GM12878 (cell line): ENCODE measurements around the gene CDH2. TPM values are rescaled to one million over a fixed set of nuclear protein-coding genes. Genes with fewer than 3 reads are reported as not detected.

Experiments used
- ATAC-seq: fragments of 200-7000 bp; cut with Tn5 transposase; 3 replicates; pipeline ENCODE4 v1.9.1; 2020; ENCODE audit warnings: mild to moderate bottlenecking, moderate library complexity
- BruUV-seq: library from RNA; stranded (reverse); fragments of 400-500 nt; replicated peaks from 2 replicates; lab custom pipeline; 2021; lab: Mats Ljungman, UMichigan
- CTCF ChIA-PET: fragments of 300-600 bp; sonication (Branson Sonifier 250); formaldehyde crosslinking; extraction: SDS; loops from one replicate; lab custom pipeline; 2021; ENCODE audit warnings: inconsistent platforms; lab: Yijun Ruan, JAX
- POLR2A ChIA-PET: fragments of 350-600 bp; formaldehyde crosslinking; extraction: SDS; loops from one replicate; lab custom pipeline; 2021; ENCODE audit warnings: inconsistent platforms; lab: Charles Lee
- RAD21 ChIA-PET: fragments of 300-600 bp; sonication (Branson Sonifier 250); formaldehyde crosslinking; loops from one replicate; lab custom pipeline; 2023; ENCODE audit warnings: antibody characterized with exemption; ENCODE audit not compliant: unreplicated experiment; lab: Charles Lee
- SMC1A ChIA-PET: fragments of 300-600 bp; sonication (Branson Sonifier 250); formaldehyde crosslinking; loops from one replicate; lab custom pipeline; 2023; ENCODE audit not compliant: unreplicated experiment, uncharacterized antibody; lab: Charles Lee
- DNase-seq: peaks from one replicate; pipeline ENCODE4 v3.0.0-alpha.2; 2011; ENCODE audit warnings: low read depth, low spot score
- FAIRE-seq: peaks from 3 replicates; lab custom pipeline; 2011; peaks lifted over from hg19 to GRCh38; lab: Jason Lieb, UNC
- H2AFZ ChIP-seq: 2 replicates; pipeline ENCODE4 v1.6.0; 2011; ENCODE audit warnings: low read depth, low read length, control low read depth; ENCODE audit not compliant: control insufficient read depth
- H3K27ac ChIP-seq: 2 replicates; pipeline ENCODE4 v1.5.1; 2011; ENCODE audit warnings: control low read depth; ENCODE audit not compliant: control insufficient read depth, insufficient read depth
- H3K27me3 ChIP-seq, 2 experiments: replicated peaks in 1 of 2; 2 replicates each; pipeline versions ENCODE4 v1.6.0 to v1.6.1; 2011; ENCODE audit warnings: low read length in 1 of 2; ENCODE audit not compliant: control insufficient read depth in 2 of 2, insufficient read depth in 2 of 2
- H3K36me3 ChIP-seq, 2 experiments: 2 replicates each; pipeline ENCODE4 v1.5.1; 2011; ENCODE audit warnings: low read length in 1 of 2; ENCODE audit not compliant: control insufficient read depth in 2 of 2, insufficient read depth in 2 of 2
- H3K4me1 ChIP-seq: 2 replicates; pipeline ENCODE4 v1.6.1; 2011; ENCODE audit warnings: mild to moderate bottlenecking, low read length, moderate library complexity, mixed read lengths; ENCODE audit not compliant: control insufficient read depth, insufficient read depth
- H3K4me2 ChIP-seq: 2 replicates; pipeline ENCODE4 v1.6.0; 2011; ENCODE audit warnings: control low read depth; ENCODE audit not compliant: control insufficient read depth, insufficient read depth
- H3K4me3 ChIP-seq: fragments of 200-600 bp; sonication (generic); 2 replicates; pipeline ENCODE4 v1.5.1; 2016
- H3K79me2 ChIP-seq: 2 replicates; pipeline ENCODE4 v1.6.0; 2011; ENCODE audit warnings: low read length; ENCODE audit not compliant: control insufficient read depth, insufficient read depth
- H3K9ac ChIP-seq: 2 replicates; pipeline ENCODE4 v1.8.0; 2011; ENCODE audit warnings: low read length, control low read depth, mixed read lengths; ENCODE audit not compliant: control insufficient read depth, insufficient read depth
- H3K9me3 ChIP-seq: replicated peaks from 3 replicates; pipeline ENCODE4 v1.5.1; 2011; ENCODE audit warnings: mild to moderate bottlenecking, low read length; ENCODE audit not compliant: control insufficient read depth, insufficient read depth
- H4K20me1 ChIP-seq: 2 replicates; pipeline ENCODE4 v1.6.0; 2011; ENCODE audit not compliant: control insufficient read depth, insufficient read depth
- ATF3 ChIP-seq: IDR thresholded peaks from 2 replicates; pipeline ENCODE4 v1.6.1; 2011; ENCODE audit warnings: low read depth, mild to moderate bottlenecking, low read length, moderate library complexity, borderline replicate concordance; ENCODE audit errors: extremely low read depth
- FOXK2 ChIP-seq: fragments of 450-650 bp; IDR thresholded peaks from 2 replicates; pipeline ENCODE4 v1.6.1; 2017; ENCODE audit warnings: mild to moderate bottlenecking, moderate library complexity
- HDGF ChIP-seq: fragments of 450-650 bp; IDR thresholded peaks from 2 replicates; pipeline ENCODE4 v1.6.1; 2016; ENCODE audit warnings: antibody characterized with exemption
- RELB ChIP-seq: fragments of 450-650 bp; IDR thresholded peaks from 2 replicates; pipeline ENCODE4 v1.6.1; 2017; ENCODE audit warnings: low read depth, mild to moderate bottlenecking, moderate library complexity
- STAT3 ChIP-seq: IDR thresholded peaks from 2 replicates; pipeline ENCODE4 v1.6.1; 2011; ENCODE audit warnings: low read depth, low read length, improper control_type of control experiment
- ZNF217 ChIP-seq: fragments of 450-650 bp; IDR thresholded peaks from 2 replicates; pipeline ENCODE4 v1.6.1; 2017; ENCODE audit warnings: antibody characterized with exemption, mild to moderate bottlenecking
- WGBS: methylation state at CpG from one replicate; pipeline ENCODE4 v1.1.6; 2016; ENCODE audit warnings: low lambda C conversion rate; ENCODE audit not compliant: insufficient replicate concordance, insufficient coverage; ENCODE audit errors: missing lambda C conversion rate; 5-methylcytosine and 5-hydroxymethylcytosine counted together
- in situ Hi-C: fragments of 300-500 bp; cut with MboI; formaldehyde crosslinking; loops from 9 replicates; pipeline ENCODE4 v1.14.3; 2018; ENCODE audit warnings: mixed read lengths
- intact Hi-C: fragments of 100-400 bp; cut with micrococcal nuclease; formaldehyde crosslinking; loops from one replicate; pipeline ENCODE4 v1.14.2; 2022; ENCODE audit not compliant: unreplicated experiment
- polyA plus RNA-seq, 11 experiments: library from polyadenylated mRNA; depleted of rRNA in 4 of 11; unstranded in 6 of 11; stranded (reverse) in 5 of 11; fragments of >200 nt; fragmentation: Nextera tagmentation in 4 of 11; fragmentation: Illumina TruSeq in 1 of 11; extraction: Ambion mirVana in 4 of 11; extraction: Trizol in 1 of 11; gene quantifications; 1 replicate in 1 of 11; 2 replicates in 10 of 11; pipeline versions ENCODE4 v1.2.1 to v1.2.3, GENCODE V29; 2011 to 2016; ENCODE audit warnings: inconsistent platforms in 2 of 11, missing spikeins in 2 of 11, low read depth in 1 of 11
- total RNA-seq, 4 experiments: library from RNA; depleted of rRNA in 3 of 4; stranded (reverse); fragments of >200 nt in 3 of 4; fragmentation: Illumina TruSeq in 1 of 4; extraction: Trizol in 1 of 4; gene quantifications; 2 replicates each; pipeline versions ENCODE4 v1.2.1 to v1.2.3, GENCODE V29; 2013 to 2021

The CDH2 gene
- total and polyA plus RNA-seq, 10 of the 15 experiments (the other 5 are each of a cell fraction or from before 2014, with no cell fraction given) = 0.01 to 0.25 (median 0.06) TPM; not detected in 4

- FAIRE-seq = no peak
- ATAC-seq = no peak
- RAD21 ChIA-PET = no interaction called here
Measured at GRCh38 chr18:28019425-28020108, 157.4 kb downstream of the CDH2 start.

More at GRCh38 chr18:28019425-28020108, 157.4 kb downstream of the CDH2 start:
- Histone ChIP-seq H3K9ac (no peak overlapping the region), H3K4me3 (no peak overlapping the region), H3K36me3 (no peaks in the 10 kb centered on the region), H3K9me3 (no peaks in the 10 kb centered on the region), H3K4me1 (no peaks in the 10 kb centered on the region), H3K27me3 (no peaks in the 10 kb centered on the region), H3K4me2 (no peak overlapping the region), H3K27ac (no peak overlapping the region), H2AFZ (no peak overlapping the region), H4K20me1 (no peaks in the 10 kb centered on the region), H3K79me2 (no peaks in the 10 kb centered on the region)
- TF ChIP-seq HDGF = no peak
- TF ChIP-seq ATF3 = no peak
- no peak for TF ChIP-seq RELB
- TF ChIP-seq STAT3 = no peak
- TF ChIP-seq FOXK2 = no peak
- no peak for TF ChIP-seq ZNF217
- no peak for DNase-seq
- intact Hi-C loops (no loop called here), in situ Hi-C loops (loop anchor here (10.0 kb wide), 1 partner anchor 55 kb away; no protein-coding TSS in a partner anchor)
- ChIA-PET POLR2A (no interaction called here), SMC1A (no interaction called here), CTCF (no interaction called here)
- WGBS = 23% methylated on average over 3 of the region's 3 CpGs
- BruUV-seq = no TSS peak
